GM21529 (cell line): ENCODE measurements around the gene DESI1.
"Not testable (repeated sequence)": the region's sequence is repeated elsewhere in the genome, so short reads cannot be mapped to it uniquely, and the experiment has no call there.

ENCODE experiments used
- ATAC-seq: cut with Tn5 transposase; IDR thresholded peaks from one replicate; pipeline ENCODE4 v1.9.1; 2021; ENCODE audit not compliant: unreplicated experiment

DESI1 gene

DNA sequence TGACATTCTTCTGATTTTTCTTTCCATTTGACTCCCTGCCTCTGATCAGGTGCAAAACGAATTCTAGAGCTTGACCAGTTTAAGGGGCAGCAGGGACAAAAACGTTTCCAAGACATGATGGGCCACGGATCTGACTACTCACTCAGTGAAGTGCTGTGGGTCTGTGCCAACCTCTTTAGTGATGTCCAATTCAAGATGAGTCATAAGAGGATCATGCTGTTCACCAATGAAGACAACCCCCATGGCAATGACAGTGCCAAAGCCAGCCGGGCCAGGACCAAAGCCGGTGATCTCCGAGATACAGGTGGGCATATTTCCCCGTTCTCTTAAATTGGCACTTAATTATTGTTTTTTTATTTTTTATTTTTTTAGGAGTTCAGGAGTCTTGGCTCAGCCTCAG lies 15.6 kb upstream of the DESI1 start:
- no peak for ATAC-seq

DNA sequence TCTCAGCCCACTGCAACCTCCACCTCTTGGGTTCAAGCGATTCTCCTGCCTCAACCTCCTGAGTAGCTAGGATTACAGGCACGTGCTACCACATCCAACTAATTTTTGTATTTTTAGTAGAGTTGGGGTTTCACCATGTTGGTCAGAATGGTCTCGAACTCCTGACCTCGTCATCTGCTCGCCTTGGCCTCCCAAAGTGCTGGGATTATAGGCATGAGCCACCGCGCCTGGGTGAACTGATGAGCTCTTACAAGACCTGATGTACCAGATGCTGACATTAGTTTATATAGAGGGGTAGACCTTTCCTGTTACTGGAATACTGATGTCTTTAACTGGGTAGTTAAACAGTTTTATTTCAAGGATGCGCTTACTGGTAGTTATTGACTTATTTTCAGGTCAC lies 13.8 kb upstream of the DESI1 start:
- not testable (repeated sequence) for ATAC-seq

DNA sequence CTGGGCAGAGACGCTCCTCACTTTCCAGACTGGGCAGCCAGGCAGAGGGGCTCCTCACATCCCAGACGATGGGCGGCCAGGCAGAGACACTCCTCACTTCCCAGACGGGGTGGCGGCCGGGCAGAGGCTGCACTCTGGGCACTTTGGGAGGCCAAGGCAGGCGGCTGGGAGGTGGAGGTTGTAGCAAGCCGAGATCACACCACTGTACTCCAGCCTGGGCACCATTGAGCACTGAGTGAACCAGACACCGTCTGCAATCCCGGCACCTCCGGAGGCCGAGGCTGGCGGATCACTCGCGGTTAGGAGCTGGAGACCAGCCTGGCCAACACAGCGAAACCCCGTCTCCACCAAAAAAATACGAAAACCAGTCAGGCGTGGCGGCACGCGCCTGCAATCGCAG lies 10.8 kb upstream of the DESI1 start:
- not testable (repeated sequence) for ATAC-seq

DNA sequence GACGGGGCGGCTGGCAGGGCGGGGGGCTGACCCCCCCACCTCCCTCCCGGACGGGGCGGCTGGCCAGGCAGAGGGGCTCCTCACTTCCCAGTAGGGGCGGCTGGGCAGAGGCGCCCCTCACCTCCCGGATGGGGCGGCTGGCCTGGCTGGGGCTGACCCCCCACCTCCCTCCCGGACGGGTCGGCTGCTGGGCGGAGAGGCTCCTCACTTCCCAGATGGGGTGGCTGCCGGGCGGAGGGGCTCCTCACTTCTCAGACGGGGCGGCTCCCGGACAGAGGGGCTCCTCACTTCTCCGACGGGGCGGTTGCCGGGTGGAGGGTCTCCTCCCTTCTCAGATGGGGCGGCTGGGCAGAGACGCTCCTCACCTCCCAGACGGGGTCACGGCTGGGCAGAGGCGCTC lies 10.3 kb upstream of the DESI1 start:
- not testable (repeated sequence) for ATAC-seq

DNA sequence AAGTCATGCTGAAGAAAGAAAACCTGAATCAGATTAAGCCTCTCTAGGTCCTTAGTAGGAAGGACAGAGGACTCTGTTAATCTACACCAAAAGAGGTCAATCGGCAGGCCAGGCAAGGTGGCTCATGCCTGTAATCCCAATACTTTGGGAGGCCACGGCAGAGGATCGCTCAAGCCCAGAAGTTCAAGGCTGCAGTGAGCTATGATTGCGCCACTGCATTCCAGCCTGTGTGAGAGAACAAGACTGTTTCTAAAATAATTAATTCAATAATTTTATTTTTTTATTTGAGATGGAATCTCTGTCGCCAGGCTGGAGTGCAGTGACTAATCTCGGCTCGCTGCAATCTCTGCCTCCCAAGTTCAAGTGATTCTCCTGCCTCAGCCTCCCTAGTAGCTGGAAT lies 4.7 kb upstream of the DESI1 start:
- ATAC-seq, result no peak

DNA sequence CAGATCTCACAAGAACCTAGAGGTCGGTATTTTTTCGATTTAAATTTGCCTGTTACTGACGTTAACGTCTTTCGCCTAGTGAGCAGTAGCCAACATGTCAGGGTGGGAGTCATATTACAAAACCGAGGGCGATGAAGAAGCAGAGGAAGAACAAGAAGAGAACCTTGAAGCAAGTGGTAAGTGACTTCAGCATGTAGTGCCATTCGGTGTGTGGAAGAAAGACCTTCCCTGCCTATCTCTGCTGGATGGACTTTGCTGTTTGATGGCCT lies 1.0 kb upstream of the DESI1 start:
- ATAC-seq, result no peak

DNA sequence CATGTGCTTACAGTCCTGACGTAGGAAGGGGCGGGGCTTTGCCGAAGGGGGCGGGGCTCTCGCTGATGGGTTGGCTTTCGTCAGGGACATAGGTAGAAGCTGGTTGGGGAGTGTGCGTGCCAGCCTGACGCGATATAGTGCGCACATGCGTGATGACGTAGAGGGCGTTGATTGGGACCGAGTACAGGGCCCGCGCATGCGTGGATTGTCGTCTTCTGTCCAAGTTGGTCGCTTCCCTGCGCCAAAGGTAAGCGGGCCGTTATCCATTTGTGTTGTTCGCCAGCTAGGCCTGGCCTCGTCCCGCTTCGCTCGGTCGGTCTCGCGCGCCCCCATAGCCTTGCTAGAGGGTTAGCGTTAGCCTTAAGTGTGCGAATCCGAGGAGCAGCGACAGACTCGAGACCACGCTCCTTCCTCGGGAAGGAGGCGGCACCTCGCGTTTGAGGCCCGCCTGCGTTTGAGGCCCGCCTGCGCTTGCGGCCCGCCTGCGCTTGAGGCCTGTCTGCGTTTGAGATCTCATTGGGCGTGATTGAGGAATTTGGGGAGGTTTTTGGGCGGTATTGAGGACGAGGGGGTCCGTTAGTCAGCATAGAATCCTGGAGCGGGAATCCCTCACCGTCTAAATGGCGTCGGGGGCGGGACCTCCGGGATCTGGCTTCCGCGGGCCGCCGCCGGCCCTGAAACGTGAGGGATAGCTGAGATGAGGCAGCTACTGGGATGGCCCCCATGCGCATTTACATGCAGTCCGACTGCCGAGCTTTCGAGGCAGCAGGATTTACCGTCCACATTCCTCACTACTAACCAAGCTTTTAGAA lies 462 bp upstream of the DESI1 start, which contains the start of gene XRCC6:
Gene XRCC6, plus strand, starts transcription at position 197 of the 812 bp plus-strand sequence. CDS start 710 bp downstream, outside the sequence.
- ATAC-seq, result peak; percentile 80

DNA sequence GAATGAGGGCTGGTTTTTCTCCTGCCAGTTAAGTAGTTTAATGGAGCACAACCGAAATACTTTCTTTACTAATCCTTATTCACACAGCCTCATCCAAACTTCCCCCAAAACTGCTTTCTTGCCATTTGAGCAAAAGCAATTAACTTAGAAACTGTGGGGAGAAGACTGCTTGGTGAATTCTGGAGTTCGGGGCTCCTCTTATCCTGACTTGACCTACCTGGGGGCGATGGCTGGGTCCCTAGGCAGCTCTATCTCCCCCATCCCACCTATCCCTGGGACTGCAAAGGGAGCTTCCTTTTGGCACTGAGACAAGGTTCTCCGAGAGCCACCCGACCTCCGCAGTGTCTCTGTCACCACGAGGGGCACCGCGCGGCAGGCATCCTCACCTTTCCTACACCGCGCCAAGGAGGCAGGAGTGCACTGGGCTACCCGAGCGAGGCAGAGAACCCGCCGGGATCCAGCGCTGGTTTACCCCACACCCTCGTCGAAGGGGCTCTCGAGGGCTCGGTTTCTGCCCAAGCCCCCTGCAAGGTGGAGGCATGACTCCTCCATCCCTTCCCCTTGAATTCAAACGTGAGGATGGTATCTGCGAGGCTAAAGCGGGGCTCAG lies 759 bp downstream of the DESI1 start:
- ATAC-seq, result no peak

DNA sequence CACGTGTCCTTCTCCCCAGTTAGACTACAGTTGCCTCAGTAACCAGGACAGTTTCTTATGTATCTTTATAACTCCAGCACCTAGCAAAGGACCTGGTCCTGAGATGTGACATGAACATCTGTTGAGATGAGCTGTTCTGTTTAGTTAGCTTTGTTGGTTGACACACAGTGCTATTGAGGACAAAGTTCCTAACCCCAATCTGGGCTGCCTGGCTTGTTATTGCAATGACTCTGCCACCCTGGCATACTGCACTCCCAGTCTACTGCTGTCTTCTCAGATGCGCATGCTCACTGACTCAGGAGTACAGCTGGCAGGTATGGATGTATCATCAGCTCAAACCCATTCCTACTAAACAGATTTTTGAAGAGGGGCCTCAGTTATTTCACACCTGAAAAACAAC lies 7.4 kb downstream of the DESI1 start:
- no peak for ATAC-seq

DNA sequence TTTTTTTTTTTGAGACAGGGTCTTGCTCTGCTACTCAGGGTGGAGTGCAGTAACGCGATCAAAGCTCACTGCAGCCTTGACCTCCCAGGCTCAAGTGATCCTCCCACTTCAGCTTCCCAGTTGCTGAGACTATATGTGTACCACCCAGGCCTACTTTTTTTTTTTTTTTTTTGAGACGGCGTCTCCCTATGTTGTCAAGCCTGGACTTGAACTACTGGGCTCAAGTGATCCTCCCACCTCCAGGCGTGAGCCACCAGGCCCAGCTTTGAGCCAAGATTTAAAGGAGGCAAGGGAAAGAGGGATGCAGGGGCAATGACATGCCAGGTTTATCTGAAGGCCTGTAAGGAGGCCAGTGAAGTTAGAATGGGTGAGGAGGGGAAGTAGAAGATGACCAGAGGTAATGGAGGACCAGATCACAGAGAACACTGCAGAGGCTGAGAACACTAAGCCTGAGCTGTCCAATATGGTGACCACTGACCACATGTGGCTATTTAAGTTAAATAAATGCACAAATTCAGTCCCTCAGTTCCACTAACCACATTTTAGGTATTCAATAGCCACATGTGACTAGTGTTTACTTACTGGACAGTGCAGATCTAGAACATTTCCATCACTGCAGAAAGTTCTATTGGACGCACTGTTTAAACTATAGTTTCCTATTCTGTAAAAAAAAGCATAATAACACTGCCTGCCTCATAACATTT lies 8.1 kb downstream of the DESI1 start:
- no peak for ATAC-seq

DNA sequence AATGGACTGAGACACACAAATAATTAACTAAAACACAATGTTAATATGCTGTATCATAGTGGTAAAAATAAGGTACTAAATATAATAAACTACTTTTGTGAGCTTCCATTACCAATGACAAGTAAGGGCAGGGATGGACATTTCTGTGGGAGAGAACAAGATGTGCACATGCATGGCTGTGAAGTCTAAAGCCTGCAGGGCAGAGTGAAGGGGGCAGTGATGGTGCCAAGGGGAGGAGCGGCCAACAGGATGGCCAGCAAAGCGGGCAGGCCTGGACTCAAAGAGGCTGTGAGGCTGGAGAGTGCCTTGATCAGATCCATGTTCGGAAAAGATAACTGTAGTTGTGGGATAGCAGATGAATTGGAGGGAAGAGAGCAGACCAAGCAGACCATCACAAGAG lies 12.5 kb downstream of the DESI1 start:
- ATAC-seq, result no peak

DNA sequence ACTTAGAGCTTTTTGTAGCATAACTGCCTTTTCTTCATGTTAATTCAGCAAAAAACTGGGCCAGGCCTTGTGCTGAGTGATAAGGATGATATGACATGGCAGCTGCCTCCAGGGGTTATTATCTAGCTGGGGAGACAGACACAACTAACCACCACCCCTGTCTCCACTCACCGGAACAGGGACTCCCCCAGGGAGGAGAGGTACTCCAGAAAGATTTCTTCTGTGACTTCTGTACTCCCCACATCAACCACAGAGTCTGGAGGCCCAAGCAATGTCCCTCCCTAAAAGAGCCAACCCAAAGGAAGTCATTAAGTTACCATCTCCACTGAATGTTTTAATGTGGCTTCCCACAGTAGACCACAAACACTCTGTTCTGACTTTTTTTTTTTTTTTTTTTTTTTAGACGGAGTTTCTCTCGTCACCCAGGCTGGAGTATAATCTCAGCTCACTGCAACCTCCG lies 16.9 kb downstream of the DESI1 start:
- ATAC-seq, result peak; percentile 62

DNA sequence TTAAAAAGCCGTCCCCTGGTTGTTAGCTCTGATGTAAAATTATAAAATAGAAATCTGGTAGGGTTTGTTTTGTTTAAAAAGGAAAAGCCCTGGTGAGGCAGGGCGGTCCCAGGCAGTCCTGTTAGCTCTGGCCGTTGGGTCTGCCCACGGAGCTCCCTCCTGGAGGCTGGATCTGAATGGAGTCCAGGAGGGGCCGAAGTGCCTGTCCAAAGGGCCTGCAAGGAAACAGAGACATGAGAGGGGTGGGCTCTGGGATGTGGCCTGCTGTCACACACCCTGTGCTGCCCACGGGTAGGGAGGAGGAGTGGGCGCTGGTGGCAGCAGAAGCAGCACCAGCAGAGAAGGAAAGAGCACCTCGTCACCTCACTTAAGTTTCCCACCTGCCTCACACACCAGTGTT lies 19.9 kb downstream of the DESI1 start:
- no peak for ATAC-seq

DNA sequence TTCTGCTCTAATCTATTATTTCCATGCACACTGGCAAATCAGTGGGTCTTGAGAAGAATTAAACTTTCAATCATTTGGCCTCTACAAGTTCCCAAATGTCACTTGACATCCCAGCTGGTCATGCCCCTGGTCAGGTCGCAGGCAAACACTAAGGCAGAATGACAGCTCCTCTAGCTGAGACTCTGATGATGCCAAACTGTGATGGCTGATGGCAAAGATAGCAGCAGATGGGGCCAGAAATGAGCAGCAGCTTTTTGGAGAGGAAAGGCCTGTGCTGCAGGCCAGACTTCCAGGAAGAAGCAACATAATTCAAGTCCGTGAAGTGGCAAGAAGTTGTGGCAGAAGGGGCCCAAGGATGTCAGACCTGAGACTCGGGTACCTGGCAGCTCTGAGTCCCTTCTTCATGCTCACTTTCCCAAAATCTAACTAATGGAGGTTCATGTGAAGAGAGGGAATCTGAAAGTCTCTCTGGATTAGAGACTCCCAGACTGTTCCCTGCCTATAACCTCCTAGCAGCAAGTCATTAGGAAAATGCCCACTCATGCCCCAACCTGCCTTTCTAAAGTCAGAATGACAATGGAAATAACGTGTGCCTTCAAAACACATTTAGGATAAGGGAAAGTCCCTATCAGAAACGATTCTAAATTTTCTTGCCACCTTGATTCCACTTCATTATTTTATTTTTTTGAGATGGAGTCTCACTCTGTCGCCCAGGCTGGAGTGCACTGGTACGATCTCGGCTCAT lies 21.8 kb downstream of the DESI1 start:
- no peak for ATAC-seq

DNA sequence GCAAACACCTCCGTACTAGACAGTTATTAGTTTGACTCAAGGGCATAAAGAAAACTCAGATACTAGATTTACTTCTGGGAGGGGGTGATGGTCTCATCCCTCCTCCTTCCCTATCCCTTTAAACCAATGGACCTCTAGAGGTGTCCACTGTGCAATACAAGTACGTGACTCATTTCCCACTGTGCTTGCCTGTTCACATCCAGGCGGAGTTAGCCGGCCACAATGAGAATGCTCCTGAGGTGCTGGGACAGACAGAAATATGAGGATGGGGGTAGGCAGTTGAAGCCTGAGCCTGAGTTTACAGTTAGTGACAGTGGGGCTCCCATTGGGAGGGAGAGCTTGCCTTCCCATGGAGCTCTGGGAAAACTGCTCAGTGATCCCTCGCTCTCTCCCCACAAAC lies 22.8 kb downstream of the DESI1 start:
- no peak for ATAC-seq

DNA sequence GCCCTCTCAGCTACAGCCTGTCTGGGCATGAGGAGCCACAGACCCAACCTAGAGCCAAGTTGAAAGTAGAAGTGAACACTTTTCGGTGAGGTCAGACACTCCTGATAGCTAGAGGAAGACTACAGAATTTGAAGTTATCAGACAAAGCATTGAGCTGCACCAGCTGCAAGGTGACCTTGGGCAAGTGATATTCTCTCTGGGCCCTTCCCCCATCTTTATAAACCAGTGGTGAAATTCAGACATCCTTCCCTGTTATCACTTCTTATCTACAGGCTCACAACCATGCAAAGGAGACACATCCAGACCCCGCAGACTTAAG lies 23.2 kb downstream of the DESI1 start:
- ATAC-seq, result no peak

DNA sequence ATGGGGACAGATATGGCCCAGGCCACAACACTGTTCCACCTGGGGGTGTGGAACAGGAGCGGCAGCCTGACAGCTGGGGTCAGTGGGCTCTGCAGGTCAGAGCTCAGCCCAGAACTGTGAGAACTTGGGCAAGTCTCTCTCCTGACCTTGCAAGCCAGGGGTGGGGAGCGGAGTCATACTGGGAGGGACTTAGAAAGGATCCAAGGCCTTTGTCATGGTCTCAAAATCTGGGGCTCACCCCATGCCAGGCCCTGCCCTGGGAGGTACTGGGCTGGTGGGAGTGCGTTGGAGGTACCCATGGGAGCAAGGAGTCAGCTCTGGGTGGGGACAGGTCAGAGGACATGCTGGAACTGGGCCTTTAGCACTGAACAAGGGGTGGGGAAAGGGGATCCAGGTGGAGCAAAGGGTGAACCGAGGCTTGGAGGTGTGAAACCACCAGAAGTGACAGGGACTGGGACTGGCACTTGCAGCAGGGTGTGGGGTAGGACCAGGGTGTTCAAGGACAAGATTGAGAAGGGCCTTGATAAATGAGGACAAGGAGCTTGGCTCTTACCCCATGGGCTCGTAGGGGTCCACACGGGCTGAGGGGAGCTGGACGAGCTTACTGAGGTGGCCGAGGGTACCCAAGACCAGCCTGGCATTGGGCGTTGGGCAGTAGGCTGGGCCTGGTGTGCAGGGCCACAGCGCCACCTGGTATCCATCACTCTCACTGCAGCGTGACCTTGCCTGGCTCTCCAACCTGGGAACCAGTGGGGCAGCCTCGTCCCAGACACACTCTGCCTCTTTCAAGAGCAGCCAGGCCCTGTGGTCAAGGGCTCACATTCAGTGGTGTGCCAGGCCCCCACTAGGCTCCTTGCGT lies 23.8 kb downstream of the DESI1 start:
- no peak for ATAC-seq

DNA sequence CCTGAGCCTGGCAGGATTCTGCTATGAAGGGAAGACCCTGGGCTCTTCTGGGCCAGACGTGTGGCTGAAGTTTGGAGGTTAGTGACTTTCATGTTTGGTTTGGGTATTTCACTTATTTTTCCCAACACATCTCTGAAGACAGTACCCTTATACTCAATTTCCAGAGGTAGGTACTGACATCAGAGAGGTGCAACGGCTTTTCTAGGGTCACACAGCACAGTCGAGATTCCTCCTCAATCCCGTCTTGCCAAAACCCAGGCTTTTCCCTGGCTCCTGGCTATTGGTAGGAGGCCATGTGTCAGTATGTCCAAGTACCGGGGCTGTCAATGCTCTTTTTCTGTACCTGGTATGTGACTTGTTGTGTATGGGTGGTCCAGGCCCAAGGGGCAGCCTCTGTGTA lies 25.1 kb downstream of the DESI1 start:
- no peak for ATAC-seq

DNA sequence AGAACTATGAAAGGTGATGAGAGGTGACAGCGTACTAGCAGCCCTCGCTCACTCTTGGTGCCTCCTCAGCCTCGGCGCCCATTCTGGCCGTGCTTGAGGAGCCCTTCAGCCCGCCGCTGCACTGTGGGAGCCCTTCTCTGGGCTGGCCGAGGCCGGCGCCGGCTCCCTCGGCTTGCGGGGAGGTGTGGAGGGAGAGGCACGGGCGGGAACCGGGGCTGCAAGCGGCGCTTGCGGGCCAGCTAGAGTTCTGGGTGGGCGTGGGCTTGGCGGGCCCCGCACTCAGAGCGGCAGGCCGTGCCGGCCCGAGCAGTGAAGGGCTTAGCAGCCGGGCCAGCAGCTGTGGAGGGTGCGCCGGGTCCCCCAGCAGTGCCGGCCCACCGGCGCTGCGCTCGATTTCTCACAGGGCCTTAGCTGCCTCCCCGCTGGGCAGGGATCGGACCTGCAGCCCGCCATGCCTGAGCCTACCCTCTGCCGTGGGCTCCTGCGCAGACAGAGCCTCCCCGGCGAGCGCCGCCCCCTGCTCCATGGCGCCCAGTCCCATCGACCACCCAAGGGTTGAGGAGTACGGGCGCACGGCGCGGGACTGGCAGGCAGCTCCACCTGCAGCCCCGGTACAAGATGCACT lies 27.4 kb downstream of the DESI1 start:
- ATAC-seq, result not testable (repeated sequence)
